Activated T-cell treated with anti-CD3 and anti-CD28 coated beads for 24 hours (primary cell): Measurements from ENCODE around the gene FAIM2.

Source experiments
- DNase-seq: peaks from one replicate; pipeline ENCODE4 v3.0.0-alpha.2; 2020; ENCODE audit warnings: low read depth

Gene FAIM2

GRCh38 chr12:49917788-49918173, 14.1 kb upstream of the FAIM2 start:
- no peak for DNase-seq

- no peak for DNase-seq
Observed at GRCh38 chr12:49917166-49917787, 13.6 kb upstream of the FAIM2 start.

GRCh38 chr12:49916129-49916919, 12.6 kb upstream of the FAIM2 start:
- no peak for DNase-seq

- DNase-seq: no peak
Observed at GRCh38 chr12:49912345-49913255, 8.9 kb upstream of the FAIM2 start.

DNA sequence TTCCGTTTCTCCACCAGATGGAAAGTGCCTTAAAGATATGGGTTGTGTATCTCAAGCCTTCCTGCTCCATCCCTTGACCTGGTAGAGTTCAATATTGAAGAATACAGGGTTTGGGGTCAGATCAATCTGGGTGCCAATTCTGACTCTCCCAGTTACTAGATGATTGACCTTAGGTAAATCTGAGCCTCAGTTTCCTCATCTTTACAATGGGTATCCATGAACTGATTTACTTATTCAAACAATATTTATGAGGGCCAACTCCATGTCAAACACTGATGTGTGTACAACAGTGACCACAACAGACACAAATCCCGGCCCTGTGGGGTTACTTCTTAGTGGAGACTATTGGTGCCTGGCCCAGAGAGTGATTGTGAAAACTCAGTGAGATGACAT, 7.5 kb upstream of the FAIM2 start:
- no peak for DNase-seq

- no peak for DNase-seq
Observed at GRCh38 chr12:49910331-49911212, 6.9 kb upstream of the FAIM2 start.

DNA sequence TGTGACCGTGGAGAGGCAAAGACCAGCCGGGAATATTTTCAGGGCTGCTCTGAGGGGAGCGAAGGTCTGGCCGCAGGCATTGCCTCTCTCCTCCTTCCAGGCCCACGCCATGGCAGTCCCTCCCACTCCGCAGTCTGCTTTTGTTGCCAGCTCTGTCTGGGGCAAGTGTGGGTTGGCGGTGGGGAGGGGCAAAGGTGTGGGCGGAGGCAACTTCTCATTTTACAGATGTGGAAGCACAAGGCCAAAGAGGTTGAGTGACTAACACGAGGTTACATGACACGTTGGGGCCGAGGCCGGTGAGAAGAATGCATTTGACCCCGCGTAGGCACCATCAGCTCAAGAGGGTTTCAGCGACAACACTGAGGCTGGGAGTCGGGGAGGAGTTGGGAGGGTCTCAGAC, 6.1 kb upstream of the FAIM2 start:
- no peak for DNase-seq

- DNase-seq: no peak
Observed at GRCh38 chr12:49909356-49909755, 5.7 kb upstream of the FAIM2 start.

GRCh38 chr12:49907352-49907751, 3.7 kb upstream of the FAIM2 start:
- no peak for DNase-seq

DNA sequence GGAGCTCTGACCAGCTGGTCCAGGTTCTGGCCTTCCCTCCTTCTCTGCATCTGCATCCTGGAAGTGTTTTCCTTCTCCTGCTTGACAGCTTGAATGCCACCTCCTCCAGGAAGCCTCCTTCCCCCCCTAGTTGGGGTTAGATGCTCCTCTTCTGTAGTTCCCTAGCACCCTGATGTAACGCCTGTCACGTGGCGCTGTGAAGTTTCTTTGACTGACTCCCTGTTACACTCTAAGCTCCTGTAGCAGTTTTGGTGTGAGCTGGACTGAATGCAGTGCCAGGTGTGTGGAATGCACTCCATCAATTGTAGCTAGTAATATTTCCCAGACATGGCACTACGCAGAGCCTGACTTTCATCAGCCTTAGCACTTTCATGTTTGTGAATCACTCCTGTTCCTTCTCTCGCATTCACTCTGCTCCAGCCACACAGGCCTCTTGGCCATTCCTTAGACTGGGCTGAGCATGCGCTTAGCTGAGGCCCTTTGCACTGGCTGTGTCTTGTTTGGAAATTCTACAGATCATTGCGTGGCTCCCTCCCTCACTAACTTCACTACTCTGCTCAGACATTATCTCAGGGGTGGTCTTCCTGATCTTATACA, 2.1 kb upstream of the FAIM2 start:
- no peak for DNase-seq

- DNase-seq: no peak
Observed at GRCh38 chr12:49904601-49905000, 901 bp upstream of the FAIM2 start.

- DNase-seq: no peak
Observed at GRCh38 chr12:49903351-49903699, 375 bp downstream of the FAIM2 start.

DNA sequence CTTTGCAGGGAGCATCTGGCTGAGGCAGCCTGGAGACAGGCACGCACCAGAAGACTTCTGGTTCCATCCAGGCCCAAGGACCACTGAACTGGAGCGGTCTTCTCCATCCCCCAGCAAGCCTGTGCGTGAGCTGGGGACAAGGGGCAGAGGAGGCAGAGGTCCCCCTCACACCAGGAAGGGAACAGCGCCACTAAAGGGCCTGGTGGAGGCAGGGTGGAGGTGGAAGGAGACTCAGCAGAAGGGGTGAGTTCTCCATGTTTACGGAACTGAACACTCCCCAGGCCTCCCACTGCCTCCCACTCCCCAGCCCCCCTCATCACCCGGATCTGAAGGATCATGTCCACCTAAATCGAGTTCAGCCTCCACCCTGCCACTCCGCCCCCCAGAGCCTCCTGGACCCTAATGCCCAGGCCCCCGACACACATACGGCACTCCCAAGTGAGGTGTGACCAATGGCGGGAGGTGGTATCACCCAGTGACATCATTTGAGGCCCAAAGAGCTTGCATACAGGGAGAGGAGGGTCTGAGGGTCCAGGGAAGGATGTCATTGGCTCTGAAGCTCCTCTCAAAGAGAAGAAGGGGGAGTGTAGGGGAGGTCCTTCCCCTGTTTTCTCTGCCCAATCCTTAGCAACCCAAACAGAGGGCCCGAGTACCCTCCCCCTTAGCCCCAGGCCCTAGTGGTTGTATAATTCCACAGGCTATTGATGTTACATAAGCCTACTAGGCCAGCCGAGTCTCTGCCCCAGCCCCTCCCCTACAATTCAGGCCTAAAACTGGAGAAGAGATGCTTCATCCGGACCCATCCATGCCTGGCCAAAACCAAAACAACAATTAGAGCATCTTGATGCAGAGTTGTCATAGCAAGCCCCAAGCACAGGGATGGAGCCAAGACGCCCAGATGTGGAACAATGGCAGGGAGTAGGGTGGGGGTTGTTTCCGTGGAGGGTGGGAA, 1.0 kb downstream of the FAIM2 start:
- no peak for DNase-seq

DNA sequence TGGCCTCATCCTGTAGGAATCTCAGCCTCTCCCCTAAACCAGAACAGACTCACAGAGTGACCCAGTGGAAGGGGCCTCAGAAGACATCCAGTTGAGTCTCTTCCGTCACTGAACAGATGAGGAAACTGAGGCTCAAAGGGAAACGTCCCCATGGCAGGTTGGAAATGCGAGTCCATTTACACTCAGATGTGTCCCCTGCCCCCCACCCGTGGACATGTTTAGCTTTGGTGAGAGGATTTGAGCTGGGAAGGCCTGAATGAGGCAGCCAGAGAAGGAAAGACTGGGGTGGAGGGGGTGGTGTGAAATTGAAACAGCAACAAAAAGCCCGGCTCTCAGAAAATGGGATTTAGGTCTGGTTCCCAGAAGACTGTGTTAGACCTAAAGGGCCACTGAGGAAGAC, 1.7 kb downstream of the FAIM2 start:
- DNase-seq: no peak

DNA sequence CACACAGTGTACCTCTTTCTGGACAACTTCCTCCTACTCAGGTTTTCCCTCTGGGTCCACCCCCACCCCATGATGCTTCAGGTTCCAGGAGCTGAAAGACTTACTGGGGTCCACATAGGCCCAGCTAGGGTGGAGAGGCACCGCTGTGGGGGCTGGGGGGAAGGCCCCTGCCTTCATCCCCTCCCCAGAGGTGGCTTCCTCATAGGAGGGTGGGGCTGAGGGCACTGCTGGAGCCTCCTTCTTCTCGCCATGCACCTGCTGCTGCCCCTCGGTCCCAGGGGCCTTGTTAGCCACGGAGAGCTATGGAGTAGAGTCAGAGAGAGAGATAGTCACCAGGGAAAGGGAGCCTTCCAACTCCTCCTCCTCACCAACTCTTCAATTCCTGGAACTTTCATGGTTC, 2.7 kb downstream of the FAIM2 start:
- no peak for DNase-seq

DNA sequence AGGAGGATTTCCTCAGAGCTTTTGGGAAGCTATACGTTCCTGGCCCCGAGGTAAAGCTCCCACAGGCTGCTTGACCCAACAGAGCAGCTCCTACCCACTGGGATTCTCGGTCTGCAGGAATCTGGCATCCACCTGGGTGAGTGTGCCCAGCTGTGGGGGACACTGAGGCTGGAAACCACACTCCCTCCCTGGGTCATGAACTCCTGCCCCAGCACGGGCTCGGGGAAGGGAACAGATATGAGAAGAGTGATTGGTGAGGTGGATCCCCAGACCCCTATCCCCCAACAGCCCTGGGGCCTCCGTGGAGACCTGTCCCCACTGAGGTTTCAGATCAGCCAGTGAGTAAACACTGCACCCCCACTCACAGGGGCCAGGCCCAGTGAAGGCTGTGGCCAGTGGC, 3.3 kb downstream of the FAIM2 start:
- no peak for DNase-seq

GRCh38 chr12:49899921-49900320, 3.8 kb downstream of the FAIM2 start:
- DNase-seq: no peak

DNA sequence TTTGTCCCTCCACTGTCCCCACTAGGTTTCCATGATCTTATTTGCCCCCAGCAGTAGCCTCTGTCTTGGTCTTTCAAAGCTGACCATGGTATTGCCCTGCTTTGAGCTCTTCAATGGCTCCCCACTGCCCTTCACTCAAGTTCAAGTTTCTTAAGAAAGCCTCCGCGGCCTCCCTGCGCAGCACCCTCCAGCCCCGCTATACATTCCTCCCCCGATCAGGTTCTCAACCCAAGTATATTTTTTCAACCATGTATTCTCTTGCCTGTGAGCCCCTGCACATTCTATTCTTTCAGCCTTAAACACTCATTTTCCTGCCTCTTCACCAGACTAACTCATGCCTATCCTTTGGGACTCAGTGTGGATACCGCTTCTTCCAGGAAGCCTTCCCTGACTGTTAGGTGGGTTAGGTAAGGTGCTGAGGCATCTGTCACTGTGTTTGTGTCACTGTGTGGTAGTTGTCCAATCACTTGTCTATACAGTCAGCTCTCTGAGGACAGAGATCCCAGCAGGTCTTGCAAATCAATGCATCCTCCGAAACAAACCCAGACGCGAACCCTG, 4.3 kb downstream of the FAIM2 start:
- DNase-seq: no peak

- no peak for DNase-seq
Observed at GRCh38 chr12:49897276-49897675, 6.4 kb downstream of the FAIM2 start.

DNA sequence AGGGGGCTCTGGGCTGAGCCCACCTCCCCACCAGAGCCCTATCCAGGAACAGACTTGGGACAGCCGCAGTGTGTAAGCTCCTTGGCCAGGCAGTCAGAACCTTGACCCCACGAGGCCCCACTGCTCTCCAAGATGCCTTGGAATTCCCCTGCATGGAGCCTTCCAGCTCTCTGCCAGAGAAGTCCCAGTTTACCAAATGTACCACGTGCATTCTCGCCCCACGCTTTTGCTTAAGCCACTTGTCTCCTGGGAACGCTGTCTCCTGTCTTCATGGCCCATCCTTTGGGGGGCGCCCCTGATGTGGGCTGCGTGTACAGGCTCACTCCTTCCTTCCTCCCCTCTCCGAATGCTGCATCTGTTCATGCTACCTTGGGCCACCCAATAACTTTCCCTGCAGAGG, 7.9 kb downstream of the FAIM2 start:
- no peak for DNase-seq
